ENCODE data around the gene RELCH. TPM values are rescaled to one million over a fixed set of nuclear protein-coding genes. Genes with fewer than 3 reads are reported as not detected.

The RELCH gene
- total and polyA plus RNA-seq, 8 donors: 23.8 to 40.7 (median 34.1) TPM

DNA sequence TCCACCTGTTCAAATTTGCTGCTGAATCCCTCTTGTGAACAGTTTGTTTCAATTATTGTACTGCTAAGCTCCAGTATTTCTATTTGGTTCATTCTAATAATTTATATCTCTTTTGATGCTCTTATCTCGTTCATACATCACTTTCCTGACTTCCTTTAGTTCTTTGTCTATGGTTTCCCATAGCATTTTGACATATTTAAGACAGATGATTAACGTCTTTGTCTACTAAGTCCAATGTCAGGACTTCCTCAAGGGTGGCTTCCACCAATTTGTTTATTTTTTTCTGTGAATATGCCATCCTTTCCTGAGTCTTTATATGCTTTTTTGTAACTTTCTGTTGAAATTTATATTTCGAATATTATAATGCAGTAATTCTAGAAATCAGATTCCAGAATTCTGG, 9.8 kb upstream of the RELCH start:
- intact Hi-C loops (cut with DNase I): no loop called here
- H3K27ac ChIP-seq: no peak overlapping the region
- ATAC-seq: no peak
- no peak overlapping the region for H3K4me3 ChIP-seq
- peaks cover 0 to 10% of the 10 kb centered on the region in 2 donors for H3K4me1 ChIP-seq
- no peaks in the 10 kb centered on the region for H3K36me3 ChIP-seq
- TF ChIP-seq, protein P1, sequence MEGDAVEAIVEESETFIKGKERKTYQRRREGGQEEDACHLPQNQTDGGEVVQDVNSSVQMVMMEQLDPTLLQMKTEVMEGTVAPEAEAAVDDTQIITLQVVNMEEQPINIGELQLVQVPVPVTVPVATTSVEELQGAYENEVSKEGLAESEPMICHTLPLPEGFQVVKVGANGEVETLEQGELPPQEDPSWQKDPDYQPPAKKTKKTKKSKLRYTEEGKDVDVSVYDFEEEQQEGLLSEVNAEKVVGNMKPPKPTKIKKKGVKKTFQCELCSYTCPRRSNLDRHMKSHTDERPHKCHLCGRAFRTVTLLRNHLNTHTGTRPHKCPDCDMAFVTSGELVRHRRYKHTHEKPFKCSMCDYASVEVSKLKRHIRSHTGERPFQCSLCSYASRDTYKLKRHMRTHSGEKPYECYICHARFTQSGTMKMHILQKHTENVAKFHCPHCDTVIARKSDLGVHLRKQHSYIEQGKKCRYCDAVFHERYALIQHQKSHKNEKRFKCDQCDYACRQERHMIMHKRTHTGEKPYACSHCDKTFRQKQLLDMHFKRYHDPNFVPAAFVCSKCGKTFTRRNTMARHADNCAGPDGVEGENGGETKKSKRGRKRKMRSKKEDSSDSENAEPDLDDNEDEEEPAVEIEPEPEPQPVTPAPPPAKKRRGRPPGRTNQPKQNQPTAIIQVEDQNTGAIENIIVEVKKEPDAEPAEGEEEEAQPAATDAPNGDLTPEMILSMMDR (IDR thresholded peaks at IDR 0.05): no peak
- no peaks in the 10 kb centered on the region for H3K9me3 ChIP-seq
- no peaks in the 10 kb centered on the region for H3K27me3 ChIP-seq
- DNase-seq: no peak

DNA sequence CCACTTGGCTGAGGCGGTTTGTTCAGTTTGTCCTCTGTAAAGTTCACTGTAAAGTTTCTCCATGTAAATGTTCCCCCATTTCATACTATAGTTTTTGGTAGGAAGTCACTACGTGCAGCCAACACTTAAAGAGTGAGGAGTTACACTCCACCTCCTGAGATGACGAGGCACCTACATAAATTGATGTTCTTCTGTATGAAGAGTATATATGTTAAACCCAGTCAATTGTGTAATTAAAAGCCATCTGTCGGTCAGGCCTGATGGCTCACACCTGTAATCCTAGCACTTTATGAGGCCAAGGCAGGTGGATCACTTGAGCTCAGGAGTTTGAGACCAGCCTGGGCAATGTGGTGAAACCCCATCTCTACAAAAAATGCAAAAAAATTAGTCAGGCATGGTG, 7.8 kb upstream of the RELCH start:
- TF ChIP-seq, protein P1 (IDR thresholded peaks at IDR 0.05): no peak
- ATAC-seq (no peak), DNase-seq (no peak)
- no peaks in the 10 kb centered on the region for H3K36me3 ChIP-seq
- no peaks in the 10 kb centered on the region for H3K9me3 ChIP-seq
- H3K4me3 ChIP-seq: no peak overlapping the region
- intact Hi-C loops (cut with DNase I): no loop called here
- H3K27me3 ChIP-seq: no peaks in the 10 kb centered on the region
- H3K4me1 ChIP-seq: peaks cover 0 to 11% of the 10 kb centered on the region in 2 donors
- H3K27ac ChIP-seq: no peak overlapping the region

- intact Hi-C loops (cut with DNase I): loop anchor here in 1 of 2 donors (10.0 kb wide), 1 partner anchor 63 kb away; no protein-coding TSS in a partner anchor
- Histone ChIP-seq H3K4me1 (peaks cover 0 to 29% of the 10 kb centered on the region in 2 donors), H3K9me3 (no peaks in the 10 kb centered on the region), H3K36me3 (no peaks in the 10 kb centered on the region), H3K27ac (no peak overlapping the region), H3K27me3 (no peaks in the 10 kb centered on the region), H3K4me3 (no peak overlapping the region)
- TF ChIP-seq, protein P1 (IDR thresholded peaks at IDR 0.05): no peak
- DNase-seq: no peak
- ATAC-seq: no peak
Observed at GRCh38 chr18:62182220-62182619, 4.8 kb upstream of the RELCH start.

DNA sequence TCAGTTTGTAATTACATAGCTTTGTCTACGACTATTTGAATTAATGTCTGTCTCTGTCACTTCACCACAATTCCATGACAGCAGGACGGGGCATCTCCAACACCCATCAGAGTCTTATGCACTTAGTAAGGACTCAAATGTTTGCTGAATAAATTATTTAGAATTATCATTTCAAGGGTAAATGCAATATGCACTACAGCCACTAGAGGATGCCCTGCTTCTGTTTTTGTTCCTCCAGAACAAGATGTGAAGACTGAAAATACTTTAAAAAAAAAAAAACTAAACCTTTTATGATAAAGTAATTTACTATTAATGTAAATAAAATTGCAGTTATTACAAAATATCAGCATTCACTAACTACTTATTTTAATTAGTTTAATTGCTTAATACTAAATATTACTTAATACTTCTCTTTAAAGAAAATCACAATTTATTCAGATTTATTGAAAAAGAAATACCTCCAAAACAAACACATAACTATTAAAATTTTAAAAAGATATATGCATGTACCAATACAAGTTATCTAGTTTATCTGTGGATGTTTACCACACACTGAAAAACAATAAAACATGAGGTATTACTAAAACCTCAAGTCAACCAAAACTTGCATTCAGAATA, 3.4 kb upstream of the RELCH start:
- intact Hi-C loops (cut with DNase I): loop anchor here in 1 of 2 donors (10.0 kb wide), 1 partner anchor 61 kb away; no protein-coding TSS in a partner anchor

DNA sequence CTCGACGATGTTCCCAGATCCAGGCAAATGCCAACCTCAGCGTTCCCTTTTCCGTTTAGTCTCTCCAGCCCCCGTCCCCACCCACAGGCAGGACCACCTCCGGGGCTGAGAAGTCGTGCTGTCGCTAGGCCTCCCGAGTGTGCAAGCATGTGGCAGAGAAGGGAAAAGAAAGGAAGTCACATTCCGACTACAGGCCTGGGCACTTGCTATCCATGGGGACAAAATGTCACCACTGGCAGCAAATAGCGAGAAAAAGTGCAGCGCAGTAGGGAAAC, 619 bp upstream of the RELCH start:
- DNase-seq (no peak), ATAC-seq (no peak)
- H3K36me3 ChIP-seq: no peaks in the 10 kb centered on the region
- peak overlapping the region; percentile 82 to 93 for H3K4me3 ChIP-seq
- H3K9me3 ChIP-seq: no peaks in the 10 kb centered on the region
- H3K27ac ChIP-seq: peak overlapping the region; percentile 75 to 86
- peaks cover 14 to 57% of the 10 kb centered on the region in 2 donors for H3K4me1 ChIP-seq
- intact Hi-C loops (cut with DNase I): loop anchor here in 1 of 2 donors (10.0 kb wide), 1 partner anchor 58 kb away; no protein-coding TSS in a partner anchor
- H3K27me3 ChIP-seq: no peaks in the 10 kb centered on the region
- TF ChIP-seq, protein P1 (IDR thresholded peaks at IDR 0.05): no peak

More for the DNA sequence above, 3.4 kb upstream of the RELCH start:
- ATAC-seq (no peak), DNase-seq (peak in 2 of 4 donors; percentile 15 to 57)
- Histone ChIP-seq H3K9me3 (no peaks in the 10 kb centered on the region), H3K4me3 (no peak overlapping the region), H3K27ac (no peak overlapping the region), H3K36me3 (no peaks in the 10 kb centered on the region), H3K4me1 (peaks cover 4 to 30% of the 10 kb centered on the region in 2 donors), H3K27me3 (no peaks in the 10 kb centered on the region)
- TF ChIP-seq, protein P1 (IDR thresholded peaks at IDR 0.05): peak; percentile 80 to 97

All from left lung (tissue), 10 donors.